Ammon's horn (tissue), 1 donor: ENCODE data around the gene TRMT11.
"Not testable (repeated sequence)": the region's sequence is repeated elsewhere in the genome, so short reads cannot be mapped to it uniquely, and the experiment has no call there.

Experiments
- DNase-seq: peaks from one replicate; pipeline ENCODE4 v3.0.0-alpha.2; 2016; ENCODE audit warnings: low spot score

TRMT11 gene

GRCh38 chr6:126047648-126048047 is 61.3 kb downstream of the TRMT11 start:
- no peak for DNase-seq

- DNase-seq, result no peak
These were observed 62.3 kb downstream of the TRMT11 start for GRCh38 chr6:126048635-126049034.

- DNase-seq, result no peak
These were observed 64.5 kb downstream of the TRMT11 start for GRCh38 chr6:126050795-126051194.

GRCh38 chr6:126051791-126052190 is 65.5 kb downstream of the TRMT11 start:
- no peak for DNase-seq

- DNase-seq, result no peak
These were observed 66.1 kb downstream of the TRMT11 start for GRCh38 chr6:126052485-126052884.

GRCh38 chr6:126054258-126054702 is 67.9 kb downstream of the TRMT11 start:
- DNase-seq, result no peak

- no peak for DNase-seq
These were observed 68.5 kb downstream of the TRMT11 start for GRCh38 chr6:126054802-126055201.

- no peak for DNase-seq
These were observed 69.1 kb downstream of the TRMT11 start for GRCh38 chr6:126055449-126055848.

GRCh38 chr6:126056355-126057004 is 70.1 kb downstream of the TRMT11 start:
- DNase-seq, result no peak

- not testable (repeated sequence) for DNase-seq
These were observed 71.7 kb downstream of the TRMT11 start for GRCh38 chr6:126058085-126058484.

- no peak for DNase-seq
These were observed 74.1 kb downstream of the TRMT11 start for GRCh38 chr6:126060400-126060799.

- DNase-seq, result no peak
These were observed 77.3 kb downstream of the TRMT11 start for GRCh38 chr6:126063512-126064146.

GRCh38 chr6:126064257-126064747 is 78.0 kb downstream of the TRMT11 start:
- DNase-seq, result no peak

GRCh38 chr6:126064748-126065401 is 78.5 kb downstream of the TRMT11 start:
- DNase-seq, result no peak

GRCh38 chr6:126066053-126067048 is 80.0 kb downstream of the TRMT11 start:
- no peak for DNase-seq

GRCh38 chr6:126067073-126067472 is 80.7 kb downstream of the TRMT11 start:
- DNase-seq, result no peak

GRCh38 chr6:126069449-126069848 is 83.1 kb downstream of the TRMT11 start:
- peak; percentile 54 for DNase-seq

- no peak for DNase-seq
These were observed 84.8 kb downstream of the TRMT11 start for GRCh38 chr6:126071000-126071647.

GRCh38 chr6:126072172-126072571 is 85.8 kb downstream of the TRMT11 start:
- no peak for DNase-seq

- DNase-seq, result no peak
These were observed 86.5 kb downstream of the TRMT11 start for GRCh38 chr6:126072834-126073233.

GRCh38 chr6:126075335-126076071 is 89.2 kb downstream of the TRMT11 start:
- no peak for DNase-seq
